Measurements from ENCODE around the gene APBA3. TPM values are rescaled to one million over a fixed set of nuclear protein-coding genes. Genes with fewer than 3 reads are reported as not detected.

The APBA3 gene
- 10 to 100 TPM; 45.8 to 50.0 TPM for total RNA-seq
- polyA plus RNA-seq (2013, experiment 1 of 2): 36.9 TPM
- 49.2 TPM for polyA plus RNA-seq (2013, experiment 2 of 2)
- total RNA-seq: 32.4 to 77.0 (median 48.1) reads per million in 172 experiments

DNA sequence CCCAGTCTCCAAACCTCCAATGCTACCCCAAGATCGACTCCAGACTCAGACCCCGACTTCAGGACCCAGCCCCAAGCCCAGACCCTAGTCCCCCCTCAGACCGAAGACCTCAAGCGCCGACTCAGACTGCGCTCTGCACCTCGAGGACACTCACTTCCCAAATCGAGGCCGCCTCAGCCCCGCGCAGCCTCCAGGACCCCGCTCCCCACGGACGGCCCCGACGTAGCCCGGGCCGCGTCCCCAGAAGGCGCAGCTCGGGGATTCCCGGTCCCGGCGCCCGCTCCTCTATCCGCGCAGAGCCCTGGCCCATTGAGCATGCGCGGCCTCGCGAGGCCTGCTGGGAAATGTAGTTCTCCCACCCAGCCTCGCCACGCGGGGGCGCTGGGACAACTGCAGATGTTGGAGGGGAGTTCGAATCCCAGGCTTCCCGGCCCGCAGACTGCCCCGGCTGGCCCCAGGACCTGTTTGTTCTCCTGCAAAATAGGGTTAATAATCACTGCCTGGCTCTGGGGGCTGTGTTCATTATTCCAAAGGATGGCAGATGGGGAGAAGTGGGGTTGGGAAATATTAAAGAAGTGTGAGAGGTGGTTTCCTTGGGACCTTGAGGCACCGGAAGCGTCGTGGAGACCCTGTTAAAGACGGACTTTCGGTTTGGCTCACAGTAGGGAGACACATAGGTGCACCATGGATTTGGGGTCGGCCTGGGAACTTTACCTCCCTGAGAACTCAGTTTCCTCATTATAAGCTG, at the start of gene APBA3:
Gene APBA3, minus strand, starts transcription at position 311 of the 748 bp plus-strand sequence. CDS start 1,428 bp downstream, outside the sequence.
- peaks cover 66% of the 10 kb centered on the region for H3K4me1 ChIP-seq (ENCODE audit: insufficient read depth, low read length)
- Mint-ChIP-seq H3K36me3 (ENCODE audit: low read depth) (peaks cover 42% of the 10 kb centered on the region), H3K4me3 (peak within 1 kb of the TSS; percentile 97), H3K9me3 (no peaks in the 10 kb centered on the region), H3K4me1 (ENCODE audit: low read depth) (peaks cover 35% of the 10 kb centered on the region), H3K27ac (peak within 1 kb of the TSS; percentile 100), H3K27me3 (no peaks in the 10 kb centered on the region)
- DNase-seq: peak; percentile 88 to 97 (median 95)
- CTCF ChIA-PET: interaction anchor here (0.6 to 4.9 kb wide), 7 partner anchors 13 to 485 kb away, joined by 3 to 35 read pairs (median 5); partner anchors contain the start of gene YJU2
- ATAC-seq (ENCODE audit: poor library complexity): peak; percentile 43
- peaks cover 40% of the 10 kb centered on the region for H3K36me3 ChIP-seq (ENCODE audit: insufficient read depth, low read length)
- no peaks in the 10 kb centered on the region for H3K27me3 ChIP-seq (ENCODE audit: control insufficient read depth in 1 of 2, insufficient read depth in 2 of 2, low read length in 2 of 2)
- peak within 1 kb of the TSS; percentile 99 for H3K4me3 ChIP-seq (ENCODE audit: low read length)
- POLR2A ChIA-PET: interaction anchor here (0.6 to 4.7 kb wide), 25 partner anchors 8 to 1208 kb away, joined by 3 to 60 read pairs (median 8); partner anchors contain the start of genes DAPK3, EEF2, KDM4B and YJU2
- peak; percentile 89 for TF ChIP-seq CTCF (IDR thresholded peaks at IDR 0.05)
- no peaks in the 10 kb centered on the region for H3K9me3 ChIP-seq (ENCODE audit: control insufficient read depth in 1 of 2, insufficient read depth in 1 of 2, low read length in 2 of 2)
- intact Hi-C loops (cut with DNase I, micrococcal nuclease): loop anchor here (1.0 to 10.0 kb wide), 8 partner anchors 36 to 421 kb away; partner anchors contain the start of genes EEF2 (in 2 of the 2), ANKRD24 (in 1 of the 2), PIP5K1C (in 1 of the 2) and SIRT6 (in 1 of the 2)
- peak within 1 kb of the TSS; percentile 99 to 100 for H3K27ac ChIP-seq (ENCODE audit: low read depth in 1 of 2, low read length in 2 of 2)

DNA sequence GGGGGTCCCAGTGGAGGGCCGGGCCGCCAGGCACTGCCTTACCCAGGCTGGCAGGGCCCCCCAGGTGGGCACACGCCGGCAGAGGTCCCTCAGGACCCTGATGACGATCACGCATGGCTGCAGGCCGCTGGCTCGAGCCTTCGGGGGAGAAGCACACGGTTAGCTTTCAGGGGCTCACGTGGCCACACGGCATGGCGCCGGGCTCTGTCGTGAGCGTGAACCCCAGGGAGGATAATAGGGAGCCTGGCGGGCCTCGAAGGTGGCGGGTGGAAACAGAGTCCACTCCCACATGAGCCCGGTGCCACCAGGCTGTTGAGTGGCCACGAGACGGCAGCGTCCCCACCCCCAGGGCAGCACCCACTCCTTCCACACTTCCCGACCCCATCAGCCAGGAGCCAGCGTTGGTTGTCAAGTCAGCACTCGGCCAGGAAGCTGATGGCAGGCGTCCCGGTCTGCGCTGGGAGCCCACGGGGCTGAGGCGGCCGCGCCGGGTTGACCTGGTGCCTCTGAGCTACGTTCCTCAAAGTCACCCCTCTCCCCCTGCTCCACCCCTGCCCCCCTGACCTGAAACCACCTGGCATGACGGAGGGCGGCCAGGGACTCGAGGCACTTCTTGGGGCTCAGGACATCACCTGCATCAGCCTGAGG, 49.3 kb upstream of the APBA3 start:
- H3K27me3 Mint-ChIP-seq: no peaks in the 10 kb centered on the region
- H3K9me3 ChIP-seq (ENCODE audit: control insufficient read depth in 1 of 2, insufficient read depth in 1 of 2, low read length in 2 of 2): peaks cover 0 to 21% of the 10 kb centered on the region in 2 experiments
- H3K36me3 ChIP-seq (ENCODE audit: insufficient read depth, low read length): no peaks in the 10 kb centered on the region
- POLR2A ChIA-PET: interaction anchor here (2.4 to 4.3 kb wide), 2 partner anchors 11 to 49 kb away, joined by 15 to 60 read pairs; partner anchors contain the start of genes APBA3 and MRPL54
- ATAC-seq (ENCODE audit: poor library complexity): no peak
- H3K4me3 Mint-ChIP-seq: no peak overlapping the region
- DNase-seq: no peak
- CTCF ChIA-PET: interaction anchor here (1.8 kb wide), 1 partner anchor 49 kb away, joined by 9 read pairs; the partner anchor contains the start of genes APBA3 and MRPL54
- no peak overlapping the region for H3K27ac Mint-ChIP-seq
- H3K9me3 Mint-ChIP-seq: no peaks in the 10 kb centered on the region
- TF ChIP-seq CTCF (IDR thresholded peaks at IDR 0.05): no peak
- intact Hi-C loops (cut with DNase I, micrococcal nuclease): no loop called here
- peaks cover 48% of the 10 kb centered on the region for H3K4me1 ChIP-seq (ENCODE audit: insufficient read depth, low read length)
- H3K27ac ChIP-seq (ENCODE audit: low read depth in 1 of 2, low read length in 2 of 2): peak overlapping the region in 1 of 2 donors; percentile 7
- H3K27me3 ChIP-seq (ENCODE audit: control insufficient read depth in 1 of 2, insufficient read depth in 2 of 2, low read length in 2 of 2): no peaks in the 10 kb centered on the region
- no peak overlapping the region for H3K4me3 ChIP-seq (ENCODE audit: low read length)
- no peaks in the 10 kb centered on the region for H3K36me3 Mint-ChIP-seq (ENCODE audit: low read depth)
- H3K4me1 Mint-ChIP-seq (ENCODE audit: low read depth): peaks cover 33% of the 10 kb centered on the region

DNA sequence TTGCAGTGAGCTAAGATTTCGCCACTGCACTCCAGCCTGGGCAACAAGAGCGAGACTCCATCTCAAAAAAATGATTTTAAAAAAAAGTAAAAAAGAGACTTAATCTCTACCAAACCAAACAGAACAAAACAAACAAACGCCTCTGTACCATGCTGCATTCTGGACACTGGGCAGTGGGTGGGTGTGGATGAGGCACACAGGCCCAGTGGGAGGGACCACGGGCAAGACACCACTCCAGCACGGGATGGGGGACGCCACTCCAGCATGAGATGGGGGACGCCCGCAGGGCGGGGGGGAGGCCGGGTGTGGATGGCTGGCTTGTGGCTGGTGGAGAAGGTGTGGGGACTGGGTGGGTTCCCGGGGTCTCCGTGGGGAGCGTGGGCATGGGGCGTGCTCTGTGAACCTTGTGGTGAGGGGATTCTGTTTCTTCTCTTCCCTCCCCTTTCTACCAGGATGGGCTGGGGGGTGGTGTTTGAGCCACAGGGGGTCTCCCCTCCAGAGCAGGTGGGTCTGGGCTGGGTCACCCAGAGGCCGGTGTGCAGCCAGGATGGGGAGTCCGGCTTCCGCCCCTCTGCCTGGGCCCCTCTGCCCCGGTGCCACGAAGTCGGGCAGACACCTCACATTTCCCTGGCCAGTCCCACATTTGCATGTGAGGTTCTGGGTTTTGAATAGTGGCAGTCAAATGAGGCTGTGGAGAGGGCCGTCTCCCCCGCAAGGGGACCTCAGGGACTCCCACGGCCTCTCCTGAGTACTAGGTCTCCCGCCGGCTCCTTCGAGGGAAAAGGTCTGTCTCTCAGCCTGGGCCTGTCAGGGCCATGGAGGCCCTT, 48.6 kb upstream of the APBA3 start:
- peak overlapping the region in 1 of 2 donors; percentile 13 for H3K27ac ChIP-seq (ENCODE audit: low read depth in 1 of 2, low read length in 2 of 2)
- Mint-ChIP-seq H3K4me3 (no peak overlapping the region), H3K9me3 (no peaks in the 10 kb centered on the region), H3K27ac (peak overlapping the region; percentile 7), H3K27me3 (no peaks in the 10 kb centered on the region), H3K4me1 (ENCODE audit: low read depth) (peaks cover 31% of the 10 kb centered on the region), H3K36me3 (ENCODE audit: low read depth) (no peaks in the 10 kb centered on the region)
- no peak for ATAC-seq (ENCODE audit: poor library complexity)
- H3K4me3 ChIP-seq (ENCODE audit: low read length): no peak overlapping the region
- no peaks in the 10 kb centered on the region for H3K36me3 ChIP-seq (ENCODE audit: insufficient read depth, low read length)
- H3K4me1 ChIP-seq (ENCODE audit: insufficient read depth, low read length): peaks cover 47% of the 10 kb centered on the region
- no peak for TF ChIP-seq CTCF (IDR thresholded peaks at IDR 0.05)
- POLR2A ChIA-PET: no interaction called here
- no peaks in the 10 kb centered on the region for H3K27me3 ChIP-seq (ENCODE audit: control insufficient read depth in 1 of 2, insufficient read depth in 2 of 2, low read length in 2 of 2)
- CTCF ChIA-PET: no interaction called here
- H3K9me3 ChIP-seq (ENCODE audit: control insufficient read depth in 1 of 2, insufficient read depth in 1 of 2, low read length in 2 of 2): peaks cover 0 to 21% of the 10 kb centered on the region in 2 experiments
- intact Hi-C loops (cut with DNase I, micrococcal nuclease): no loop called here
- DNase-seq: no peak
